ENCODE data around the gene RPL35. TPM values are rescaled to one million over a fixed set of nuclear protein-coding genes. Genes with fewer than 3 reads are reported as not detected.

RPL35 gene
- total and polyA plus RNA-seq, 9 donors: 752 to 7,796 (median 2,205) TPM

DNA sequence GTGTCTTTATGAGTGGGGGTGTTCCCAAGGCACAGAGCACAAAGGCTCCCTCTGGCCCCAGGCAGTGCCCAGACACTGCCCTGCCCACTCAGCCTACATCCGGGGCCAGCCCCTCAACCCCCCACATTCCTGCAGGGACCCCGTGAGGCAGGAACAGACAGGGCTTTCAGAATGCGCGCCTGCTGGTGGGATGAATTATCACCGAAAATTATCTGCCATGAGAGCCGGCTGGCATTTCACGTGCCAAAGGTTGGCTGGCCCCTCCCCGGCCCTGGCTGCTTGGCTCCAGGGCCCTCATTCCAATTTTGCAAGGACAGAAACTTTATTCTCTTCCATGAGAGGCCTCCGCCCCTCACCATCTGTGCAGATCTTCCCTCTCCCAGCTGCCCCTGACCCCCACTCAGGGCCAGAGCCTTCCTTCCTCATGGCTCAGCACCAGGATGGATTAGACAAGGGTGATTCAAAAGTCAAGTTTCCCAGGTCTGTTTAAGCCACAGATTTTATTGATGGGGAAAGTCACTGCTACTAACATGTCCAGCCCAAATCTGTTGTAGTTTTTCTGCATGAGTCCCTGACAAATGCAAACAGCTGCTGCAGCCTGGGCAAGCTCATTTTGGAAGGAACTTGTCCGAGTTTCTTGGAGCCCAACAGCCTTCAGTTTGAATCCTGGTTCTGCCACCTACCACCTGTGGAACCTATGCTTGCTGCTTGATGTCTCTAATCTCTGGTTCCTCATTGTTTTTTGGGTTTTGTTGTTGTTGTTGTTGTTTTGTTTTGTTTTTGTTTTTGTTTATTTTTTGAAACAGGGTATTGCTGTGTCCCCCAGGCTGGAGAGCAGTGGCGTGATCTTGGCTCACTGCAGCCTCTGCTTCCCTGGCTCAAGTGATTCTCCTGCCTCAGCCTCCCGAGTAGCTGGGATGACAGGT is 40.8 kb downstream of the RPL35 start:
- Histone ChIP-seq H3K27ac (no peak overlapping the region), H3K4me1 (ENCODE audit: insufficient read depth) (no peaks in the 10 kb centered on the region), H3K9me3 (no peaks in the 10 kb centered on the region), H3K4me3 (no peak overlapping the region), H3K36me3 (no peaks in the 10 kb centered on the region), H3K27me3 (no peaks in the 10 kb centered on the region)
- TF ChIP-seq, protein P1, sequence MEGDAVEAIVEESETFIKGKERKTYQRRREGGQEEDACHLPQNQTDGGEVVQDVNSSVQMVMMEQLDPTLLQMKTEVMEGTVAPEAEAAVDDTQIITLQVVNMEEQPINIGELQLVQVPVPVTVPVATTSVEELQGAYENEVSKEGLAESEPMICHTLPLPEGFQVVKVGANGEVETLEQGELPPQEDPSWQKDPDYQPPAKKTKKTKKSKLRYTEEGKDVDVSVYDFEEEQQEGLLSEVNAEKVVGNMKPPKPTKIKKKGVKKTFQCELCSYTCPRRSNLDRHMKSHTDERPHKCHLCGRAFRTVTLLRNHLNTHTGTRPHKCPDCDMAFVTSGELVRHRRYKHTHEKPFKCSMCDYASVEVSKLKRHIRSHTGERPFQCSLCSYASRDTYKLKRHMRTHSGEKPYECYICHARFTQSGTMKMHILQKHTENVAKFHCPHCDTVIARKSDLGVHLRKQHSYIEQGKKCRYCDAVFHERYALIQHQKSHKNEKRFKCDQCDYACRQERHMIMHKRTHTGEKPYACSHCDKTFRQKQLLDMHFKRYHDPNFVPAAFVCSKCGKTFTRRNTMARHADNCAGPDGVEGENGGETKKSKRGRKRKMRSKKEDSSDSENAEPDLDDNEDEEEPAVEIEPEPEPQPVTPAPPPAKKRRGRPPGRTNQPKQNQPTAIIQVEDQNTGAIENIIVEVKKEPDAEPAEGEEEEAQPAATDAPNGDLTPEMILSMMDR (IDR thresholded peaks at IDR 0.05): no peak
- TF ChIP-seq EP300 (IDR thresholded peaks at IDR 0.05) (no peak), POLR2A (IDR thresholded peaks at IDR 0.05) (no peak)
- intact Hi-C loops (cut with DNase I): no loop called here
- no peak for DNase-seq
- 58 to 74% (median 69%) methylated on average over 12 of the region's 12 CpGs for WGBS, 3 donors

DNA sequence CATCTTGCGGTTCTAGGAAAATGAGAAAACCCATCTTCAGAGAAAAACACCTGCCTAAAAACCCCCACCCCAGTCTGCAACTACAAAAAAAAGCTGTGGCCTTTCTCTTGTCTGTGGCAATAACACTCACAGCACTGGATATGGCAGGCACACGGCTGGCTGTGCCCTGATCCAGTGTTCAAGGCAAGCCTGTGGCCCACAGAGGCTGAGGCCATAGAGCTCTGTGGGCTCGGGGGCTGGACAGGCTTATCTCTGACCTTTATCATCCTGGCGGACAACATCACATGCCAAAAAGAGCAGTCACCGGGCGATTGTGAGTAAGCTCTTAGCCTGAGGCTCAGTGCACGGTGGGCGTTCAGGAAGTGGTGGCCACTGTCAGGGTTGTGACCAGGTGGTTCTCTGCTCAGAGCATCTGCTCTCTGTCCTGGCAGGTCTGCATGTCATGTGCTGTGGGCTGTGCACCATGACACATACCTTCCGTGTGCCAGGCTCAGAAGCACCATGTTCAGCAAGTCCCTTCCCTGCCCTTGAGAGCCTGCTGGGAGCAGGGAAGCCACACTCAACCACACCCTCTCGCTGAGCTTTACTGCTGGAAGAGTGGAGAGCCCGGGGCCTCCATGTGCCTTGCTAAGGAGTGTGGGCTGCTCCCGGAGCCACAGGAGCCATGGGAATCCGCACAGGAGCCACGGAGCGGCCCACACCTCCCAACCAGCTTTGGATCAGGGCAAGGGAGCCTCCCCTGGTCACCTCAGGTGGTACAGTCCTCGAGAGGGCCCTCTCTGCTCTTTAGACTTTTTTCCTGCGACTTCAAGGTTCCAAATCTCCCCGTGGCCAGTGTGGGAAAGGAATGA is 43.1 kb downstream of the RPL35 start:
- Histone ChIP-seq H3K27ac (no peak overlapping the region), H3K4me3 (no peak overlapping the region), H3K27me3 (no peaks in the 10 kb centered on the region), H3K9me3 (no peaks in the 10 kb centered on the region), H3K4me1 (ENCODE audit: insufficient read depth) (no peaks in the 10 kb centered on the region), H3K36me3 (no peaks in the 10 kb centered on the region)
- DNase-seq: no peak
- no peak for TF ChIP-seq EP300 (IDR thresholded peaks at IDR 0.05)
- no peak for TF ChIP-seq POLR2A (IDR thresholded peaks at IDR 0.05)
- TF ChIP-seq, protein P1 (IDR thresholded peaks at IDR 0.05): no peak
- 58 to 76% (median 66%) methylated on average over 18 of the region's 18 CpGs for WGBS, 3 donors
- intact Hi-C loops (cut with DNase I): no loop called here

DNA sequence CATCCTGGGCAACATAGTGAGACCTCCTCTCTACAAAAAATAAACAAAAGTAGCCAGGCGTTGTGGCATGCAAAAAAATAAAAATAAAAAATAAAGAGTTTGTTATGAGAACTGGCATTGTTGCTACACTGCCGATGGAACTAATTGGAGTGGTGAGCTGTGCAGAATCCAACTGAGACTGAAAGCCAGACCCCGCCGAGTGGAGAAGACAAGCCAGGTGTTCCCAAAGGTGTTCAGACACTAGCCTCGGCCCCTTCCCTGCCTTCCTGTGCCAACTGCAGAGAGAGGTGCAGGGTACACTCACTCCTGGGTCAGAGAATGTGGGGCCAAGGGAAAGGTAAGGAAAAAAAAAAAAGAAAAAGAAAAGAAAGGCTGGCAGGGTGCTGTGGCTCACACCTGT is 46.2 kb downstream of the RPL35 start:
- WGBS, 3 donors: 77 to 89% (median 85%) methylated on average over 5 of the region's 5 CpGs
- H3K36me3 ChIP-seq: no peaks in the 10 kb centered on the region
- no peak overlapping the region for H3K4me3 ChIP-seq
- intact Hi-C loops (cut with DNase I): no loop called here
- DNase-seq: no peak
- no peaks in the 10 kb centered on the region for H3K4me1 ChIP-seq (ENCODE audit: insufficient read depth)
- no peak overlapping the region for H3K27ac ChIP-seq
- H3K9me3 ChIP-seq: no peaks in the 10 kb centered on the region
- TF ChIP-seq POLR2A (IDR thresholded peaks at IDR 0.05) (no peak), EP300 (IDR thresholded peaks at IDR 0.05) (no peak)
- TF ChIP-seq, protein P1 (IDR thresholded peaks at IDR 0.05): no peak
- no peaks in the 10 kb centered on the region for H3K27me3 ChIP-seq

DNA sequence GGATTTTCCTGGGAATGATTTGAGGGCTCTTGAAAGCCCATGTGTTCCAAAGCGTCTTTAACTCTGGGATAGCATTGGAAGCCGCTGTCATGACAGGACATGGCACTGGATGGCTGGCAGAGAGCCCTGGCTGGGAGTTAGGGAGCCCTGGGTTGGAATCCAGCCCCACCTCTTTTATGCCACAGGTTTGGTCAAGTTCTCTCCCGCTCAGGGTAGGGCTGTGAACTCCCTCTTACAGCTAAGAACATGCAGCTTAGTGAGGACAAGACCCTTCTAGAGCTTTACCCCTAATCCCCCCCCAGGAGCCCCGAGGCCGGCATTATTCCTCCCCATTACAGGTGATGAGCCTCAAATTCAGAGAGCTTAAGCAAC is 47.6 kb downstream of the RPL35 start:
- intact Hi-C loops (cut with DNase I): no loop called here
- Histone ChIP-seq H3K27me3 (no peaks in the 10 kb centered on the region), H3K9me3 (no peaks in the 10 kb centered on the region), H3K4me1 (ENCODE audit: insufficient read depth) (no peaks in the 10 kb centered on the region), H3K36me3 (no peaks in the 10 kb centered on the region), H3K4me3 (no peak overlapping the region), H3K27ac (no peak overlapping the region)
- 79 to 89% (median 87%) methylated on average over 5 of the region's 5 CpGs for WGBS, 3 donors
- no peak for DNase-seq
- no peak for TF ChIP-seq POLR2A (IDR thresholded peaks at IDR 0.05)
- no peak for TF ChIP-seq EP300 (IDR thresholded peaks at IDR 0.05)

All from ovary (tissue), 9 donors.